ENCODE results near the gene CDC45.

DNA sequence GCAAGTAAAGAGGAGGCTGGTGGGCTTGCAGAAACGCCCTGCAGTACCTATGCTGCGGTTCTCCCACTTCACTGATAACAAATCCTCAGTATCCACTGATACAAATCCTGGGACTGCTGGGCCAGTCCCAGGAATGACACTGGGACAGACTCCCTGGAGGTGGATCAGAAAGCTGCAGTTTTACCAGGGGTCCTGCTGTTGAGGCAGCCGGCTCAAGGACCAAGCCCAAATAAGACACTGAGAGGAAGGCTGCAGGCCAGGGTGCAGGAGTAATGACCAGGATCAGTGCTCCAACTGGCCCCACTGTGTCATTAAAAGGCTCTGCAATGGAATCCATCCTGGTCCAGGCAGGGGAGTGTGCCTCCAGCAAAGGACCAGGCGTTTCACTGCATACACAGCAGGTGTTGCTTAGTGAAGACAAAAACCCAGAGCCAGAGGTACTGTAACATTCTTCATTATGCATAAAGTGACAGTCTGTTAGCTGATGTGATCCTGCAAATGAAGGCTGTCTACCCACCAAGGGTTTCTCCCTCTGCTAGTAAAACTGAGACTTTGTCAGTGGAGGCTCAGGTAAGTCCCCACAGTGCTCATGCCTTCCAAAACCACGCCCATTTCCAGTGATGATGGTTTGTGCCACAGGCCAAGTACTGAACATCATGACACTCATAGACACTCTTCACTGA lies 30.8 kb upstream of the CDC45 start:
- TF ChIP-seq, protein P1, sequence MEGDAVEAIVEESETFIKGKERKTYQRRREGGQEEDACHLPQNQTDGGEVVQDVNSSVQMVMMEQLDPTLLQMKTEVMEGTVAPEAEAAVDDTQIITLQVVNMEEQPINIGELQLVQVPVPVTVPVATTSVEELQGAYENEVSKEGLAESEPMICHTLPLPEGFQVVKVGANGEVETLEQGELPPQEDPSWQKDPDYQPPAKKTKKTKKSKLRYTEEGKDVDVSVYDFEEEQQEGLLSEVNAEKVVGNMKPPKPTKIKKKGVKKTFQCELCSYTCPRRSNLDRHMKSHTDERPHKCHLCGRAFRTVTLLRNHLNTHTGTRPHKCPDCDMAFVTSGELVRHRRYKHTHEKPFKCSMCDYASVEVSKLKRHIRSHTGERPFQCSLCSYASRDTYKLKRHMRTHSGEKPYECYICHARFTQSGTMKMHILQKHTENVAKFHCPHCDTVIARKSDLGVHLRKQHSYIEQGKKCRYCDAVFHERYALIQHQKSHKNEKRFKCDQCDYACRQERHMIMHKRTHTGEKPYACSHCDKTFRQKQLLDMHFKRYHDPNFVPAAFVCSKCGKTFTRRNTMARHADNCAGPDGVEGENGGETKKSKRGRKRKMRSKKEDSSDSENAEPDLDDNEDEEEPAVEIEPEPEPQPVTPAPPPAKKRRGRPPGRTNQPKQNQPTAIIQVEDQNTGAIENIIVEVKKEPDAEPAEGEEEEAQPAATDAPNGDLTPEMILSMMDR (IDR thresholded peaks at IDR 0.05; ENCODE audit: low read depth, low read length, poor library complexity, severe bottlenecking): no peak
- no peak for TF ChIP-seq EZH2phosphoT487 (IDR thresholded peaks at IDR 0.05; ENCODE audit: borderline replicate concordance, low read length)
